Measurements from ENCODE around the gene MISP. TPM values are rescaled to one million over a fixed set of nuclear protein-coding genes. Genes with fewer than 3 reads are reported as not detected.

The MISP gene
- total and polyA plus RNA-seq, 10 of the 15 experiments (the other 5 are each of a cell fraction or from before 2014, with no cell fraction given), result not detected

- TF ChIP-seq ZSCAN29 (IDR thresholded peaks at IDR 0.05), result no peak
- TF ChIP-seq ZNF384 (IDR thresholded peaks at IDR 0.05; ENCODE audit: borderline replicate concordance, low read depth, low read length), result no peak
- TF ChIP-seq TCF3 (IDR thresholded peaks at IDR 0.05; ENCODE audit: borderline replicate concordance, insufficient read depth, low read depth, low read length), result no peak
- TF ChIP-seq MEF2A (IDR thresholded peaks at IDR 0.05; ENCODE audit: insufficient read depth, low read depth, low read length), result no peak
- TF ChIP-seq BCLAF1 (IDR thresholded peaks at IDR 0.05), result no peak
Observed at GRCh38 chr19:784541-784940, 33.6 kb downstream of the MISP start (continued).

- Histone ChIP-seq H3K4me2 (ENCODE audit: control insufficient read depth, insufficient read depth) (no peak overlapping the region), H4K20me1 (ENCODE audit: control insufficient read depth, insufficient read depth) (no peaks in the 10 kb centered on the region), H2AFZ (ENCODE audit: control insufficient read depth, low read depth, low read length) (no peak overlapping the region), H3K27me3 (replicated peaks in 1 of 2; ENCODE audit: control insufficient read depth in 2 of 2, insufficient read depth in 2 of 2, low read length in 1 of 2) (no peaks in the 10 kb centered on the region; a peak in 1 of 4 replicates), H3K36me3 (ENCODE audit: control insufficient read depth in 2 of 2, insufficient read depth in 2 of 2, low read length in 1 of 2) (no peaks in the 10 kb centered on the region), H3K27ac (ENCODE audit: control insufficient read depth, insufficient read depth) (no peak overlapping the region), H3K9me3 (replicated peaks; ENCODE audit: control insufficient read depth, insufficient read depth, low read length) (no peaks in the 10 kb centered on the region), H3K4me1 (ENCODE audit: control insufficient read depth, insufficient read depth, low read length) (no peaks in the 10 kb centered on the region), H3K79me2 (ENCODE audit: control insufficient read depth, insufficient read depth, low read length) (no peaks in the 10 kb centered on the region), H3K9ac (ENCODE audit: control insufficient read depth, insufficient read depth, low read length) (no peak overlapping the region), H3K4me3 (no peak overlapping the region)
- ChIA-PET CTCF (no interaction called here), RAD21 (ENCODE audit: unreplicated experiment) (no interaction called here), SMC1A (ENCODE audit: uncharacterized antibody, unreplicated experiment) (no interaction called here), POLR2A (no interaction called here)
- FAIRE-seq, result no peak
- intact Hi-C loops (cut with micrococcal nuclease; ENCODE audit: unreplicated experiment), result no loop called here
- BruUV-seq (replicated peaks), result no TSS peak
- TF ChIP-seq REST (IDR thresholded peaks at IDR 0.05; ENCODE audit: low read depth, low read length) (no peak), YBX1 (IDR thresholded peaks at IDR 0.05) (no peak), TCF3 (IDR thresholded peaks at IDR 0.05; ENCODE audit: borderline replicate concordance, insufficient read depth, low read depth, low read length) (no peak), HDAC2 (IDR thresholded peaks at IDR 0.05) (no peak)
- 67% methylated on average over 16 of the region's 16 CpGs for WGBS (ENCODE audit: insufficient coverage, insufficient replicate concordance, low lambda C conversion rate, missing lambda C conversion rate)
- DNase-seq (ENCODE audit: low read depth, low spot score), result no peak
- no peak for ATAC-seq
- in situ Hi-C loops (cut with MboI), result no loop called here
Observed at GRCh38 chr19:787536-787935, 36.6 kb downstream of the MISP start.

All from GM12878 (cell line).